ENCODE results near the gene GBGT1. TPM values are rescaled to one million over a fixed set of nuclear protein-coding genes. Genes with fewer than 3 reads are reported as not detected.

GBGT1 gene
- total RNA-seq, 4 donors from 2014 or later, result 7.0 to 49.5 (median 14.1) TPM

GRCh38 chr9:133165452-133165730, 1.7 kb upstream of the GBGT1 start:
- no peaks in the 10 kb centered on the region for H3K27me3 ChIP-seq
- no peaks in the 10 kb centered on the region for H3K36me3 ChIP-seq
- H3K27ac ChIP-seq, result no peak overlapping the region
- H3K9me3 ChIP-seq, result no peaks in the 10 kb centered on the region
- H3K4me1 ChIP-seq, result peaks cover 0 to 24% (median 4%) of the 10 kb centered on the region in 4 donors
- H3K4me3 ChIP-seq, result no peak overlapping the region
- no peak for DNase-seq
- TF ChIP-seq POLR2A (IDR thresholded peaks at IDR 0.05) (no peak), CTCF (IDR thresholded peaks at IDR 0.05) (no peak)

- peak overlapping the region; percentile 47 to 83 (median 68) for H3K27ac ChIP-seq
- H3K9me3 ChIP-seq, result no peaks in the 10 kb centered on the region
- H3K27me3 ChIP-seq, result no peaks in the 10 kb centered on the region
- peak overlapping the region; percentile 53 to 75 (median 65) for H3K4me3 ChIP-seq
- no peaks in the 10 kb centered on the region for H3K36me3 ChIP-seq
- peak in 1 of 3 donors; percentile 32 for DNase-seq
- peaks cover 0 to 24% (median 4%) of the 10 kb centered on the region in 4 donors for H3K4me1 ChIP-seq
- no peak for TF ChIP-seq POLR2A (IDR thresholded peaks at IDR 0.05)
- no peak for TF ChIP-seq CTCF (IDR thresholded peaks at IDR 0.05)
These were observed 477 bp upstream of the GBGT1 start for GRCh38 chr9:133164191-133164590.

- no peaks in the 10 kb centered on the region for H3K36me3 ChIP-seq
- peak in 2 of 3 donors; percentile 44 to 51 for DNase-seq
- no peaks in the 10 kb centered on the region for H3K27me3 ChIP-seq
- peaks cover 0 to 24% (median 4%) of the 10 kb centered on the region in 4 donors for H3K4me1 ChIP-seq
- no peak for TF ChIP-seq CTCF (IDR thresholded peaks at IDR 0.05)
- no peak for TF ChIP-seq POLR2A (IDR thresholded peaks at IDR 0.05)
- H3K4me3 ChIP-seq, result peak overlapping the region; percentile 53 to 75 (median 65)
- no peaks in the 10 kb centered on the region for H3K9me3 ChIP-seq
- peak overlapping the region; percentile 47 to 83 (median 68) for H3K27ac ChIP-seq
These were observed 732 bp downstream of the GBGT1 start for GRCh38 chr9:133162861-133163503.

GRCh38 chr9:133161547-133161950, 2.2 kb downstream of the GBGT1 start:
- TF ChIP-seq POLR2A (IDR thresholded peaks at IDR 0.05) (no peak), CTCF (IDR thresholded peaks at IDR 0.05) (no peak)
- H3K4me3 ChIP-seq, result no peak overlapping the region
- H3K4me1 ChIP-seq, result peaks cover 0 to 24% (median 4%) of the 10 kb centered on the region in 4 donors
- no peaks in the 10 kb centered on the region for H3K36me3 ChIP-seq
- DNase-seq, result peak in 1 of 3 donors; percentile 41
- no peaks in the 10 kb centered on the region for H3K27me3 ChIP-seq
- peak overlapping the region in 1 of 4 donors; percentile 28 for H3K27ac ChIP-seq
- H3K9me3 ChIP-seq, result no peaks in the 10 kb centered on the region

- Histone ChIP-seq H3K4me3 (no peak overlapping the region), H3K27me3 (no peaks in the 10 kb centered on the region), H3K4me1 (peaks cover 0 to 24% (median 4%) of the 10 kb centered on the region in 4 donors), H3K9me3 (no peaks in the 10 kb centered on the region), H3K36me3 (no peaks in the 10 kb centered on the region), H3K27ac (peak overlapping the region; percentile 24 to 73 (median 44))
- TF ChIP-seq CTCF (IDR thresholded peaks at IDR 0.05), result peak; percentile 65 to 94 (median 87)
- no peak for TF ChIP-seq POLR2A (IDR thresholded peaks at IDR 0.05)
- peak; percentile 62 to 89 (median 70) for DNase-seq
These were observed 2.8 kb downstream of the GBGT1 start for GRCh38 chr9:133160742-133161546.

All from Peyer's patch (tissue), 4 donors.